ENCODE data around the gene CDC14A.

- TF ChIP-seq GATA3 (IDR thresholded peaks at IDR 0.05; ENCODE audit: low read depth, low read length) (no peak), GATA2 (IDR thresholded peaks at IDR 0.05; ENCODE audit: low read depth, low read length) (no peak)
These were observed 147.0 kb downstream of the CDC14A start for GRCh38 chr1:100499194-100499811.

Data from SH-SY5Y (cell line).